GM19328 (cell line): ENCODE measurements around the gene GRID2.

ENCODE experiments used
- ATAC-seq: cut with Tn5 transposase; IDR thresholded peaks from one replicate; pipeline ENCODE4 v1.9.1; 2021; ENCODE audit warnings: mild to moderate bottlenecking, moderate library complexity; ENCODE audit not compliant: unreplicated experiment

GRID2 gene

GRCh38 chr4:93053140-93053539 lies 749.4 kb downstream of the GRID2 start:
- ATAC-seq = no peak

GRCh38 chr4:93061826-93062225 lies 758.1 kb downstream of the GRID2 start:
- no peak for ATAC-seq

GRCh38 chr4:93063325-93063724 lies 759.6 kb downstream of the GRID2 start:
- no peak for ATAC-seq

- no peak for ATAC-seq
Measured at GRCh38 chr4:93065790-93066189, 762.0 kb downstream of the GRID2 start.

GRCh38 chr4:93066749-93067148 lies 763.0 kb downstream of the GRID2 start:
- no peak for ATAC-seq

GRCh38 chr4:93072292-93072691 lies 768.5 kb downstream of the GRID2 start:
- no peak for ATAC-seq

- ATAC-seq = no peak
Measured at GRCh38 chr4:93080316-93080715, 776.5 kb downstream of the GRID2 start.

GRCh38 chr4:93084599-93085305 lies 781.0 kb downstream of the GRID2 start:
- ATAC-seq = no peak

- no peak for ATAC-seq
Measured at GRCh38 chr4:93086356-93086755, 782.6 kb downstream of the GRID2 start.

GRCh38 chr4:93092765-93093164 lies 789.0 kb downstream of the GRID2 start:
- no peak for ATAC-seq

GRCh38 chr4:93103042-93103441 lies 799.3 kb downstream of the GRID2 start:
- no peak for ATAC-seq

- no peak for ATAC-seq
Measured at GRCh38 chr4:93116624-93117023, 812.9 kb downstream of the GRID2 start.

GRCh38 chr4:93127489-93127888 lies 823.7 kb downstream of the GRID2 start:
- no peak for ATAC-seq

- ATAC-seq = no peak
Measured at GRCh38 chr4:93132631-93133030, 828.9 kb downstream of the GRID2 start.

- ATAC-seq = no peak
Measured at GRCh38 chr4:93139118-93139517, 835.4 kb downstream of the GRID2 start.

GRCh38 chr4:93143902-93144301 lies 840.1 kb downstream of the GRID2 start:
- ATAC-seq = no peak

- no peak for ATAC-seq
Measured at GRCh38 chr4:93144644-93145043, 840.9 kb downstream of the GRID2 start.

GRCh38 chr4:93147524-93148212 lies 843.9 kb downstream of the GRID2 start:
- no peak for ATAC-seq

GRCh38 chr4:93152491-93152890 lies 848.7 kb downstream of the GRID2 start:
- no peak for ATAC-seq

- no peak for ATAC-seq
Measured at GRCh38 chr4:93157986-93158385, 854.2 kb downstream of the GRID2 start.

- ATAC-seq = no peak
Measured at GRCh38 chr4:93168053-93168452, 864.3 kb downstream of the GRID2 start.

GRCh38 chr4:93169966-93170365 lies 866.2 kb downstream of the GRID2 start:
- ATAC-seq = no peak

- ATAC-seq = no peak
Measured at GRCh38 chr4:93174598-93174997, 870.8 kb downstream of the GRID2 start.
